DOHH2 (cell line): ENCODE data around the gene USP35.

ENCODE experiments used
- H3F3A ChIP-seq: fragments of 200-600 bp; sonication (generic), shearing (Covaris generic); 2 replicates; pipeline ENCODE4 v1.6.0; 2016; ENCODE audit warnings: antibody characterized with exemption, mild to moderate bottlenecking; ENCODE audit not compliant: control insufficient read depth, insufficient read depth
- H3K27ac ChIP-seq: fragments of 200-600 bp; sonication (generic); 2 replicates; pipeline ENCODE4 v1.5.1; 2014; ENCODE audit warnings: low read depth, mild to moderate bottlenecking, low read length, moderate library complexity
- H3K27me3 ChIP-seq: fragments of 200-600 bp; sonication (generic); 2 replicates; pipeline ENCODE4 v1.6.1; 2014; ENCODE audit warnings: mild to moderate bottlenecking, low read length, mixed read lengths; ENCODE audit not compliant: control insufficient read depth
- H3K36me3 ChIP-seq: fragments of 200-600 bp; sonication (generic); 2 replicates; pipeline ENCODE4 v1.6.1; 2014; ENCODE audit warnings: mild to moderate bottlenecking, low read length, moderate library complexity, mixed read lengths; ENCODE audit not compliant: control insufficient read depth
- H3K4me1 ChIP-seq: fragments of 200-600 bp; sonication (generic); 2 replicates; pipeline ENCODE4 v1.6.1; 2014; ENCODE audit warnings: mild to moderate bottlenecking, low read length, mixed read lengths; ENCODE audit not compliant: control insufficient read depth
- H3K4me2 ChIP-seq: fragments of 200-600 bp; sonication (generic); 2 replicates; pipeline ENCODE4 v1.6.0; 2014; ENCODE audit warnings: mild to moderate bottlenecking, low read length, moderate library complexity
- H3K4me3 ChIP-seq: fragments of 200-600 bp; sonication (generic); 2 replicates; pipeline ENCODE4 v1.5.1; 2014; ENCODE audit warnings: mild to moderate bottlenecking, low read length, mixed read lengths
- H3K79me2 ChIP-seq: fragments of 200-600 bp; sonication (generic); 2 replicates; pipeline ENCODE4 v1.6.1; 2014; ENCODE audit warnings: mild to moderate bottlenecking, low read length, mixed read lengths; ENCODE audit not compliant: control insufficient read depth
- H3K9me2 ChIP-seq: fragments of 200-600 bp; sonication (generic); replicated peaks from 2 replicates; pipeline ENCODE4 v1.6.1; 2014; ENCODE audit warnings: mild to moderate bottlenecking, low read length, mixed read lengths; ENCODE audit not compliant: control insufficient read depth
- H3K9me3 ChIP-seq: fragments of 200-600 bp; sonication (generic); 2 replicates; pipeline ENCODE4 v1.6.1; 2014; ENCODE audit warnings: antibody characterized with exemption, low read length, mixed read lengths; ENCODE audit not compliant: control insufficient read depth, insufficient read depth
- H4K20me1 ChIP-seq: fragments of 200-600 bp; sonication (generic); 2 replicates; pipeline ENCODE4 v1.6.0; 2014; ENCODE audit warnings: low read depth, mild to moderate bottlenecking, antibody characterized with exemption, low read length, moderate library complexity; ENCODE audit not compliant: control insufficient read depth, insufficient read depth
- EZH2phosphoT487 ChIP-seq: fragments of 200-600 bp; sonication (generic); IDR thresholded peaks from 2 replicates; pipeline ENCODE4 v1.6.1; 2017; ENCODE audit warnings: borderline replicate concordance, mild to moderate bottlenecking, antibody characterized with exemption, low read length, moderate library complexity, mixed read lengths
- TF ChIP-seq, protein P1 (sequence below): fragments of 200-600 bp; sonication (generic); IDR thresholded peaks from one replicate; pipeline ENCODE4 v1.5.1; 2014; ENCODE audit warnings: antibody characterized with exemption, mild to moderate bottlenecking, low read depth, low read length; ENCODE audit not compliant: poor library complexity, severe bottlenecking

USP35 gene

DNA sequence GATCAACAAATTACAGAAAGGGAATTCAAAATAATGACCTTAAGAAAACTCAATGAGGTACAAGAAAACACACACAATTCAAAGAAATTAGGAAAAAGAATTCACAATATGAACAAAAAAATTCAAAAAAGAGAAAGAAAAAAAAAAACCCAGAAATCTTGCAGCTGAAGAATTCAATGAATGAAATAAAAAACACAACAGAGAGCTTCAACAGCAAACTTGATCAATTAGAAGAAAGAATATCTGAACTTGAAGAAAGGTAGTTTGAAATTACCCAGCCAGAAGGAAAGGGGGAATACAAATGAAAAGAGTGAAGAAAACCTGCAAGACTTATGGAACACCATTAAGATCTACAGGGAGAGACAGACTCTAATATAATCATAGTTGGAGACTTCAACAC lies 52.8 kb downstream of the USP35 start:
- no peaks in the 10 kb centered on the region for H3K36me3 ChIP-seq
- H3K4me1 ChIP-seq, result peaks cover 6% of the 10 kb centered on the region
- H3K4me2 ChIP-seq, result no peak overlapping the region
- H4K20me1 ChIP-seq, result no peaks in the 10 kb centered on the region
- no peaks in the 10 kb centered on the region for H3F3A ChIP-seq
- no peaks in the 10 kb centered on the region for H3K79me2 ChIP-seq
- H3K9me3 ChIP-seq, result peaks cover 8% of the 10 kb centered on the region; the same call in 1 of the 2 replicates
- no peak overlapping the region for H3K4me3 ChIP-seq
- no peaks in the 10 kb centered on the region for H3K9me2 ChIP-seq
- H3K27ac ChIP-seq, result no peak overlapping the region
- TF ChIP-seq EZH2phosphoT487, result no peak
- TF ChIP-seq, protein P1, sequence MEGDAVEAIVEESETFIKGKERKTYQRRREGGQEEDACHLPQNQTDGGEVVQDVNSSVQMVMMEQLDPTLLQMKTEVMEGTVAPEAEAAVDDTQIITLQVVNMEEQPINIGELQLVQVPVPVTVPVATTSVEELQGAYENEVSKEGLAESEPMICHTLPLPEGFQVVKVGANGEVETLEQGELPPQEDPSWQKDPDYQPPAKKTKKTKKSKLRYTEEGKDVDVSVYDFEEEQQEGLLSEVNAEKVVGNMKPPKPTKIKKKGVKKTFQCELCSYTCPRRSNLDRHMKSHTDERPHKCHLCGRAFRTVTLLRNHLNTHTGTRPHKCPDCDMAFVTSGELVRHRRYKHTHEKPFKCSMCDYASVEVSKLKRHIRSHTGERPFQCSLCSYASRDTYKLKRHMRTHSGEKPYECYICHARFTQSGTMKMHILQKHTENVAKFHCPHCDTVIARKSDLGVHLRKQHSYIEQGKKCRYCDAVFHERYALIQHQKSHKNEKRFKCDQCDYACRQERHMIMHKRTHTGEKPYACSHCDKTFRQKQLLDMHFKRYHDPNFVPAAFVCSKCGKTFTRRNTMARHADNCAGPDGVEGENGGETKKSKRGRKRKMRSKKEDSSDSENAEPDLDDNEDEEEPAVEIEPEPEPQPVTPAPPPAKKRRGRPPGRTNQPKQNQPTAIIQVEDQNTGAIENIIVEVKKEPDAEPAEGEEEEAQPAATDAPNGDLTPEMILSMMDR, result no peak
- H3K27me3 ChIP-seq, result peaks cover 3% of the 10 kb centered on the region; the same call in 1 of the 2 replicates

DNA sequence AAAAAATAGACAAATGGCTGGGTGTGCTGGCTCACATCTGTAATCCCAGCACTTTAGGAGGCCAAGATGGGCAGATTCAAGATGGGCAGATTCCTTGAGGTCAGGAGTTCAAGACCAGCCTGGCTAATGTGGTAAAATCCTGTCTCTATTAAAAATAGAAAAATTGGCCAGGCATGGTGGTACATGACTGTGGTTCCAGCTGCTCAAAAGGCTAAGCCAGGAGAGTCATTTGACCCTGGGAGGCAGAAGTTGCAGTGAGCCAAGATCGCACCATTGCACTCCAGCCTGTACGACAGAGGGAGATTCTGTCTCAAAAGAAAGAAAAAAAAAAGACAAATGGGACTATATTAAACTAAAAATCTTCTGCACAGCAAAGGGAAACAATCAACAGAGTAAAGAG lies 55.4 kb downstream of the USP35 start:
- TF ChIP-seq, protein P1, result no peak
- no peak for TF ChIP-seq EZH2phosphoT487
- Histone ChIP-seq H3F3A (no peaks in the 10 kb centered on the region), H3K79me2 (no peaks in the 10 kb centered on the region), H3K4me1 (peaks cover 6% of the 10 kb centered on the region), H3K27ac (no peak overlapping the region), H3K9me2 (no peaks in the 10 kb centered on the region), H3K4me3 (no peak overlapping the region), H3K9me3 (peaks cover 8% of the 10 kb centered on the region; the same call in 1 of the 2 replicates), H3K27me3 (no peaks in the 10 kb centered on the region), H4K20me1 (no peaks in the 10 kb centered on the region), H3K36me3 (no peaks in the 10 kb centered on the region), H3K4me2 (no peak overlapping the region)

DNA sequence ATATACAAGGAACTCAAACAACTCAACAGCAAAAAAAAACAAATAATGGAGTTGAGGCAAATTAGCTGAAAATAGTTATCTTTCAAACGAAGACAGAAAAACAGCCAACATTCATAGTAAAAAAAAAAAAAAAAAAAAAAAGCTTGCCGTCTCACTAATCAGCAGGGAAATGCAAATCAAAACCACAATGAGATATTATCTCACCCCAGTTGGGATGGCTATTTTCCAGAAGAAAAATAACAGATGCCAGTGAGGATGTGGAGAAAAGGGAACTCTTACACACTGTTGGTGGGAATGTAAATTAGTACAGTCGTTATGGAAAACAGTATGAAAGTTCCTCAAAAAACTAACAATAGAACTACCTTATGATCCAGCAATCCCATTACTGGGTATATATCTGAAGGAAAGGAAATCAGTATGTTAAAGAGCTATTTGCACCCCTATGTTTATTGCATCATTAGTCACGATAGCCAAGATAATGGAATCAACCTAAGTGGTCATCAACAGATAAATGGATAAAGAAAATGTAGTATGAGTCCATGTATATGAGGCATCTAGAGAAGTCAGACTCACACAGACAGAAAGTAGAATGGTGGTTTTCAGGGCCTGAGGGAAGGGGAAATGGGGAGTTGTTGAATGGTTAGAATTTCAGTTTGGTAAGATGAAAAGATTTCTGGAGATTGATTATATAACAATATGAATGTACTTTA lies 56.0 kb downstream of the USP35 start:
- no peak overlapping the region for H3K27ac ChIP-seq
- H4K20me1 ChIP-seq, result no peaks in the 10 kb centered on the region
- H3K4me3 ChIP-seq, result no peak overlapping the region
- H3K79me2 ChIP-seq, result no peaks in the 10 kb centered on the region
- H3K4me2 ChIP-seq, result no peak overlapping the region
- H3F3A ChIP-seq, result no peaks in the 10 kb centered on the region
- TF ChIP-seq EZH2phosphoT487, result no peak
- TF ChIP-seq, protein P1, result no peak
- H3K4me1 ChIP-seq, result peaks cover 6% of the 10 kb centered on the region
- no peaks in the 10 kb centered on the region for H3K9me2 ChIP-seq
- H3K27me3 ChIP-seq, result no peaks in the 10 kb centered on the region
- H3K9me3 ChIP-seq, result peaks cover 8% of the 10 kb centered on the region; the same call in 1 of the 2 replicates
- H3K36me3 ChIP-seq, result no peaks in the 10 kb centered on the region
